Neural cell (in vitro differentiated cells): ENCODE results near the gene LGALS4. TPM values are rescaled to one million over a fixed set of nuclear protein-coding genes. Genes with fewer than 3 reads are reported as not detected.

ENCODE experiments used
- H2AFZ ChIP-seq: fragments of 200-600, 300-800 bp; sonication (generic), shearing (Covaris generic); 2 replicates; pipeline ENCODE4 v1.6.0; 2014; ENCODE audit warnings: low read depth, mild to moderate bottlenecking, antibody characterized with exemption, low read length, moderate library complexity
- H3F3A ChIP-seq: fragments of 200-600 bp; shearing (Covaris generic); 2 replicates; pipeline ENCODE4 v1.6.1; 2016; ENCODE audit warnings: mild to moderate bottlenecking, moderate library complexity, mixed read lengths, antibody characterized with exemption, low read length; ENCODE audit not compliant: insufficient read depth, poor library complexity, severe bottlenecking
- H3K27ac ChIP-seq: fragments of 200-600, 300-800 bp; sonication (generic), shearing (Covaris generic); 2 replicates; pipeline ENCODE4 v1.5.1; 2014; ENCODE audit warnings: mild to moderate bottlenecking, low read length, moderate library complexity
- H3K27me3 ChIP-seq: fragments of 300-800, 200-600 bp; sonication (generic), shearing (Covaris generic); 2 replicates; pipeline ENCODE4 v1.6.0; 2014; ENCODE audit warnings: mild to moderate bottlenecking, low read depth, low read length, moderate library complexity; ENCODE audit not compliant: insufficient read depth
- H3K36me3 ChIP-seq: fragments of 300-800, 200-600 bp; sonication (generic), shearing (Covaris generic); 2 replicates; pipeline ENCODE4 v1.5.1; 2014; ENCODE audit warnings: mild to moderate bottlenecking, antibody characterized with exemption, low read length, moderate library complexity; ENCODE audit not compliant: insufficient read depth
- H3K4me2 ChIP-seq: fragments of 300-800, 200-600 bp; sonication (generic), shearing (Covaris generic); 2 replicates; pipeline ENCODE4 v1.6.0; 2014; ENCODE audit warnings: mild to moderate bottlenecking, low read length
- H3K4me3 ChIP-seq: fragments of 300-800, 200-600 bp; sonication (generic), shearing (Covaris generic); 2 replicates; pipeline ENCODE4 v1.5.1; 2014; ENCODE audit warnings: mild to moderate bottlenecking, low read length, moderate library complexity
- H3K79me2 ChIP-seq: fragments of 200-600 bp; shearing (Covaris generic); replicated peaks from 2 replicates; pipeline ENCODE4 v1.6.0; 2014; ENCODE audit warnings: mild to moderate bottlenecking, low read length, moderate library complexity; ENCODE audit not compliant: insufficient read depth
- H3K9ac ChIP-seq: fragments of 300-800, 200-600 bp; sonication (generic), shearing (Covaris generic); 2 replicates; pipeline ENCODE4 v1.6.1; 2016; ENCODE audit warnings: mild to moderate bottlenecking, low read length, mixed read lengths
- H3K9me2 ChIP-seq: fragments of 200-600 bp; shearing (Covaris generic); 2 replicates; pipeline ENCODE4 v1.6.1; 2016; ENCODE audit warnings: mild to moderate bottlenecking, low read length, mixed read lengths; ENCODE audit not compliant: insufficient read depth
- H3K9me3 ChIP-seq: fragments of 200-600, 300-800 bp; sonication (generic), shearing (Covaris generic); 2 replicates; pipeline ENCODE4 v1.6.1; 2016; ENCODE audit warnings: mild to moderate bottlenecking, mixed run types, low read length, moderate library complexity, mixed read lengths
- H4K20me1 ChIP-seq: fragments of 200-600 bp; shearing (Covaris generic); 2 replicates; pipeline ENCODE4 v1.6.1; 2016; ENCODE audit warnings: mild to moderate bottlenecking, mixed run types; ENCODE audit not compliant: insufficient read depth
- CTCF ChIP-seq: fragments of 450-650 bp; IDR thresholded peaks from 2 replicates; pipeline ENCODE4 v1.5.1; 2014; ENCODE audit warnings: antibody characterized with exemption, mild to moderate bottlenecking, moderate library complexity; ENCODE audit not compliant: poor library complexity, severe bottlenecking
- EP300 ChIP-seq: fragments of 450-650 bp; conservative IDR thresholded peaks from 2 replicates; pipeline ENCODE4 v1.6.1; 2014; ENCODE audit warnings: antibody characterized with exemption, mild to moderate bottlenecking, moderate library complexity; ENCODE audit not compliant: poor library complexity, severe bottlenecking
- EZH2 ChIP-seq: fragments of 200-600, 300-800 bp; shearing (Covaris generic), sonication (generic); IDR thresholded peaks from 2 replicates; pipeline ENCODE4 v1.6.1; 2014; ENCODE audit warnings: antibody characterized with exemption, low read length, borderline replicate concordance, mild to moderate bottlenecking; ENCODE audit not compliant: insufficient read depth, poor library complexity, severe bottlenecking
- MXI1 ChIP-seq: fragments of 450-650 bp; conservative IDR thresholded peaks from 2 replicates; pipeline ENCODE4 v1.6.1; 2014; ENCODE audit warnings: antibody characterized with exemption, mild to moderate bottlenecking; ENCODE audit not compliant: poor library complexity, severe bottlenecking
- POLR2AphosphoS5 ChIP-seq: IDR thresholded peaks from 2 replicates; pipeline ENCODE4 v1.6.1; 2012
- RAD21 ChIP-seq: fragments of 450-650 bp; conservative IDR thresholded peaks from 2 replicates; pipeline ENCODE4 v1.6.1; 2014; ENCODE audit warnings: antibody characterized with exemption, mild to moderate bottlenecking, moderate library complexity
- REST ChIP-seq: IDR thresholded peaks from 2 replicates; pipeline ENCODE4 v1.6.1; 2012; ENCODE audit warnings: borderline replicate concordance
- SMC3 ChIP-seq: fragments of 450-650 bp; conservative IDR thresholded peaks from 2 replicates; pipeline ENCODE4 v1.6.1; 2014; ENCODE audit warnings: antibody characterized with exemption, mild to moderate bottlenecking, moderate library complexity; ENCODE audit not compliant: poor library complexity
- TAF1 ChIP-seq: IDR thresholded peaks from 2 replicates; pipeline ENCODE4 v1.6.1; 2012; ENCODE audit warnings: low read depth
- polyA plus RNA-seq: library from polyadenylated mRNA; depleted of rRNA; stranded (reverse); fragments of >200 nt; gene quantifications from 2 replicates; pipeline ENCODE4 v1.2.3, GENCODE V29; 2014

Gene LGALS4
- polyA plus RNA-seq, 1 donor from 2014 or later = 1.3 TPM

- Histone ChIP-seq H3K9me2 (no peaks in the 10 kb centered on the region), H3K4me2 (no peak overlapping the region), H2AFZ (no peak overlapping the region), H3K4me3 (no peak overlapping the region), H3K9ac (no peak overlapping the region), H3K79me2 (no peaks in the 10 kb centered on the region), H3K9me3 (no peaks in the 10 kb centered on the region), H3F3A (no peaks in the 10 kb centered on the region), H3K36me3 (no peaks in the 10 kb centered on the region), H3K27ac (no peak overlapping the region), H4K20me1 (no peaks in the 10 kb centered on the region), H3K27me3 (peaks cover 17% of the 10 kb centered on the region)
- no peak for TF ChIP-seq POLR2AphosphoS5
- no peak for TF ChIP-seq TAF1
- no peak for TF ChIP-seq CTCF
- no peak for TF ChIP-seq MXI1
- TF ChIP-seq RAD21 = no peak
- TF ChIP-seq EP300 = no peak
- TF ChIP-seq REST = no peak
- TF ChIP-seq EZH2 = no peak
- TF ChIP-seq SMC3 = no peak
Measured at GRCh38 chr19:38795549-38795948, 17.2 kb downstream of the LGALS4 start.

GRCh38 chr19:38793671-38794070, 19.1 kb downstream of the LGALS4 start:
- TF ChIP-seq RAD21 = no peak
- no peak for TF ChIP-seq MXI1
- no peak for TF ChIP-seq CTCF
- TF ChIP-seq EZH2 = no peak
- no peak for TF ChIP-seq POLR2AphosphoS5

More at GRCh38 chr19:38793671-38794070, 19.1 kb downstream of the LGALS4 start:
- no peak overlapping the region for H3K27ac ChIP-seq
- H3F3A ChIP-seq = no peaks in the 10 kb centered on the region
- no peaks in the 10 kb centered on the region for H3K36me3 ChIP-seq
- H3K27me3 ChIP-seq = peaks cover 17% of the 10 kb centered on the region
- H3K79me2 ChIP-seq = no peaks in the 10 kb centered on the region
- no peak overlapping the region for H3K9ac ChIP-seq
- H2AFZ ChIP-seq = no peak overlapping the region
- no peak overlapping the region for H3K4me3 ChIP-seq
- H4K20me1 ChIP-seq = no peaks in the 10 kb centered on the region
- H3K4me2 ChIP-seq = no peak overlapping the region
- no peaks in the 10 kb centered on the region for H3K9me2 ChIP-seq
- H3K9me3 ChIP-seq = no peaks in the 10 kb centered on the region
